CD14-positive monocyte (primary cell): ENCODE measurements around the gene COL13A1. TPM values are rescaled to one million over a fixed set of nuclear protein-coding genes. Genes with fewer than 3 reads are reported as not detected.

Experiments used
- DNase-seq, 3 donors: peaks; one replicate each; pipeline ENCODE4 v3.0.0-alpha.2; 2011 to 2022
- H2AFZ ChIP-seq: 2 replicates; pipeline ENCODE4 v1.6.0; 2012; ENCODE audit warnings: mild to moderate bottlenecking, low read depth, low read length, inconsistent platforms; ENCODE audit not compliant: insufficient read depth, poor library complexity, severe bottlenecking
- H3K27ac ChIP-seq, 2 donors: 1 replicate in 1 of 2; 2 replicates in 1 of 2; pipeline ENCODE4 v1.5.1; 2012 to 2013; ENCODE audit warnings: low read length in 2 of 2, control low read depth in 1 of 2, inconsistent platforms in 1 of 2, low read depth in 1 of 2, mild to moderate bottlenecking in 1 of 2
- H3K27me3 ChIP-seq, 2 donors: one replicate each; pipeline versions ENCODE4 v1.6.0 to v1.6.1; 2011 to 2013; ENCODE audit warnings: low read length in 2 of 2; ENCODE audit not compliant: control insufficient read depth in 2 of 2, insufficient read depth in 2 of 2
- H3K36me3 ChIP-seq, 2 donors: replicated peaks in 1 of 2; 1 replicate in 1 of 2; 2 replicates in 1 of 2; pipeline versions ENCODE4 v1.5.1 to v1.6.1; 2012 to 2013; ENCODE audit warnings: low read length in 2 of 2, control low read depth in 1 of 2, inconsistent platforms in 1 of 2, mild to moderate bottlenecking in 1 of 2; ENCODE audit not compliant: insufficient read depth in 2 of 2, control insufficient read depth in 1 of 2
- H3K4me1 ChIP-seq, 2 donors: 1 replicate in 1 of 2; 2 replicates in 1 of 2; pipeline versions ENCODE4 v1.5.1 to v1.6.1; 2012 to 2013; ENCODE audit warnings: low read length in 2 of 2, control low read depth in 1 of 2, inconsistent platforms in 1 of 2, mild to moderate bottlenecking in 1 of 2, moderate library complexity in 1 of 2; ENCODE audit not compliant: insufficient read depth in 2 of 2, control insufficient read depth in 1 of 2
- H3K4me2 ChIP-seq: replicated peaks from 2 replicates; pipeline ENCODE3; 2012; ENCODE audit warnings: low read length, moderate library complexity, mild to moderate bottlenecking; ENCODE audit not compliant: poor library complexity, severe bottlenecking; ENCODE audit errors: extremely low read depth
- H3K4me3 ChIP-seq, 3 experiments: fragments of 200-600 bp in 1 of 3; sonication (generic) in 1 of 3; replicated peaks in 1 of 3; 1 replicate in 2 of 3; 2 replicates in 1 of 3; pipeline ENCODE4 v1.5.1; 2011 to 2013; ENCODE audit warnings: low read length in 3 of 3, mild to moderate bottlenecking in 3 of 3, control low read depth in 2 of 3, low read depth in 2 of 3, inconsistent platforms in 1 of 3, moderate library complexity in 1 of 3
- H3K79me2 ChIP-seq: 2 replicates; pipeline ENCODE4 v1.6.0; 2012; ENCODE audit warnings: mild to moderate bottlenecking, control low read depth, inconsistent platforms, low read length, moderate library complexity; ENCODE audit not compliant: insufficient read depth
- H3K9ac ChIP-seq: 2 replicates; pipeline ENCODE4 v1.6.0; 2017; ENCODE audit warnings: low read length, mild to moderate bottlenecking; ENCODE audit not compliant: insufficient read depth, poor library complexity, severe bottlenecking
- H3K9me3 ChIP-seq, 2 donors: replicated peaks in 1 of 2; 1 replicate in 1 of 2; 2 replicates in 1 of 2; pipeline versions ENCODE4 v1.5.1 to v1.6.1; 2012 to 2013; ENCODE audit warnings: low read length in 2 of 2, control low read depth in 1 of 2; ENCODE audit not compliant: control insufficient read depth in 1 of 2, insufficient read depth in 1 of 2
- H4K20me1 ChIP-seq: 2 replicates; pipeline ENCODE4 v1.6.0; 2012; ENCODE audit warnings: mild to moderate bottlenecking, low read length, control low read depth, moderate library complexity; ENCODE audit not compliant: insufficient read depth
- H3K27ac Mint-ChIP-seq, 7 donors: one replicate each; pipeline ENCODE4 v1.8.0; 2020; ENCODE audit warnings: mild to moderate bottlenecking in 7 of 7, mixed read lengths in 7 of 7, moderate library complexity in 6 of 7, inconsistent platforms in 2 of 7
- H3K27me3 Mint-ChIP-seq, 3 donors: one replicate each; pipeline ENCODE4 v1.8.0; 2021 to 2022; ENCODE audit warnings: low read depth in 3 of 3, mild to moderate bottlenecking in 3 of 3, mixed read lengths in 3 of 3, moderate library complexity in 3 of 3, inconsistent platforms in 1 of 3
- H3K36me3 Mint-ChIP-seq, 2 donors: one replicate each; pipeline ENCODE4 v1.8.0; 2020; ENCODE audit warnings: mixed read lengths in 2 of 2, inconsistent platforms in 1 of 2, mild to moderate bottlenecking in 1 of 2
- H3K4me1 Mint-ChIP-seq: one replicate; pipeline ENCODE4 v1.8.0; 2020; ENCODE audit warnings: mild to moderate bottlenecking, mixed read lengths
- H3K4me3 Mint-ChIP-seq, 2 donors: one replicate each; pipeline ENCODE4 v1.8.0; 2020; ENCODE audit warnings: mild to moderate bottlenecking in 2 of 2, mixed read lengths in 2 of 2, moderate library complexity in 1 of 2
- H3K9me3 Mint-ChIP-seq, 7 donors: one replicate each; pipeline ENCODE4 v1.8.0; 2020 to 2022; ENCODE audit warnings: mixed read lengths in 7 of 7, mild to moderate bottlenecking in 6 of 7, moderate library complexity in 6 of 7, inconsistent platforms in 2 of 7
- WGBS: methylation state at CpG from one replicate; pipeline ENCODE4 v1.1.5; 2013; ENCODE audit warnings: missing lambda C conversion rate; ENCODE audit not compliant: insufficient coverage; 5-methylcytosine and 5-hydroxymethylcytosine counted together
- intact Hi-C, 2 donors: fragments of 100-400 bp; cut with micrococcal nuclease; formaldehyde crosslinking; loops; one replicate each; pipeline versions ENCODE4 v1.15.0 to v1.15.1; 2023
- polyA plus RNA-seq, 3 donors: library from polyadenylated mRNA; depleted of rRNA in 1 of 3; unstranded in 2 of 3; stranded (reverse) in 1 of 3; fragments of 300-500 nt in 2 of 3; fragments of >200 nt in 1 of 3; fragmentation: Illumina TruSeq in 2 of 3; gene quantifications; 1 replicate in 2 of 3; 2 replicates in 1 of 3; pipeline ENCODE4 v1.2.3, GENCODE V29; 2012 to 2021
- TF ChIP-seq, protein P1 (sequence below): fragments of 200-600 bp; IDR thresholded peaks from one replicate; pipeline ENCODE4 v1.8.0; 2022; ENCODE audit warnings: antibody characterized with exemption, mild to moderate bottlenecking

COL13A1 gene
- polyA plus RNA-seq, 3 donors = not detected

DNA sequence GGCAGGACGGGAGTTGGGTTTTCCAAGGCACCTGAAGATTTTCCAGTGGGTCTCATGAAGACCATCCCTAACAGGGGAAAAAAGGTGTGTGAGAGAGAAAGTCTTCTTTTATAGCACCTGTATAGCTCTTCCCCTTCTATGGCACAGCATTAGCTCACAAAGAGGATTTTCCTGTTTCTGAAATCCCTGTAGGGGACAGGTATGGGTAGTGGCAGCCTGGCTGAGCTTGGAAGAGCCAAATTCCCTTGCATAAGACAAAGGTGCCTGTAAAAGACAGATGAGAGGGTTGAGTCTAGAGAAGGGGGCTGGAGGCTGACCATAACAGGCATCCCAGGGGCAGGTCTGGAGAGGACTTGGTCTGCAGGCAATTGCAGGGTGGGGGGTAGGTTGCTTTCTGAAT, 63.7 kb downstream of the COL13A1 start:
- H3K9me3 ChIP-seq = no peaks in the 10 kb centered on the region
- H3K27me3 Mint-ChIP-seq = peaks cover 6 to 10% (median 8%) of the 10 kb centered on the region in 3 donors
- H3K36me3 Mint-ChIP-seq = no peaks in the 10 kb centered on the region
- intact Hi-C loops = no loop called here
- no peaks in the 10 kb centered on the region for H3K4me1 ChIP-seq
- no peak overlapping the region for H2AFZ ChIP-seq
- peak overlapping the region in 1 of 7 donors; percentile 47 for H3K27ac Mint-ChIP-seq
- H3K9ac ChIP-seq = no peak overlapping the region
- H3K9me3 Mint-ChIP-seq = peaks cover 0 to 1% (median 0%) of the 10 kb centered on the region in 7 donors
- TF ChIP-seq, protein P1, sequence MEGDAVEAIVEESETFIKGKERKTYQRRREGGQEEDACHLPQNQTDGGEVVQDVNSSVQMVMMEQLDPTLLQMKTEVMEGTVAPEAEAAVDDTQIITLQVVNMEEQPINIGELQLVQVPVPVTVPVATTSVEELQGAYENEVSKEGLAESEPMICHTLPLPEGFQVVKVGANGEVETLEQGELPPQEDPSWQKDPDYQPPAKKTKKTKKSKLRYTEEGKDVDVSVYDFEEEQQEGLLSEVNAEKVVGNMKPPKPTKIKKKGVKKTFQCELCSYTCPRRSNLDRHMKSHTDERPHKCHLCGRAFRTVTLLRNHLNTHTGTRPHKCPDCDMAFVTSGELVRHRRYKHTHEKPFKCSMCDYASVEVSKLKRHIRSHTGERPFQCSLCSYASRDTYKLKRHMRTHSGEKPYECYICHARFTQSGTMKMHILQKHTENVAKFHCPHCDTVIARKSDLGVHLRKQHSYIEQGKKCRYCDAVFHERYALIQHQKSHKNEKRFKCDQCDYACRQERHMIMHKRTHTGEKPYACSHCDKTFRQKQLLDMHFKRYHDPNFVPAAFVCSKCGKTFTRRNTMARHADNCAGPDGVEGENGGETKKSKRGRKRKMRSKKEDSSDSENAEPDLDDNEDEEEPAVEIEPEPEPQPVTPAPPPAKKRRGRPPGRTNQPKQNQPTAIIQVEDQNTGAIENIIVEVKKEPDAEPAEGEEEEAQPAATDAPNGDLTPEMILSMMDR = no peak
- DNase-seq = no peak
- no peak overlapping the region for H3K27ac ChIP-seq
- H3K4me2 ChIP-seq = no peak overlapping the region
- H3K4me1 Mint-ChIP-seq = no peaks in the 10 kb centered on the region
- no peaks in the 10 kb centered on the region for H4K20me1 ChIP-seq
- no CpG with 5 or more reads among the region's 1 CpG for WGBS
- H3K4me3 Mint-ChIP-seq = no peak overlapping the region
- no peak overlapping the region for H3K4me3 ChIP-seq
- no peaks in the 10 kb centered on the region for H3K36me3 ChIP-seq
- no peaks in the 10 kb centered on the region for H3K27me3 ChIP-seq
- H3K79me2 ChIP-seq = no peaks in the 10 kb centered on the region

DNA sequence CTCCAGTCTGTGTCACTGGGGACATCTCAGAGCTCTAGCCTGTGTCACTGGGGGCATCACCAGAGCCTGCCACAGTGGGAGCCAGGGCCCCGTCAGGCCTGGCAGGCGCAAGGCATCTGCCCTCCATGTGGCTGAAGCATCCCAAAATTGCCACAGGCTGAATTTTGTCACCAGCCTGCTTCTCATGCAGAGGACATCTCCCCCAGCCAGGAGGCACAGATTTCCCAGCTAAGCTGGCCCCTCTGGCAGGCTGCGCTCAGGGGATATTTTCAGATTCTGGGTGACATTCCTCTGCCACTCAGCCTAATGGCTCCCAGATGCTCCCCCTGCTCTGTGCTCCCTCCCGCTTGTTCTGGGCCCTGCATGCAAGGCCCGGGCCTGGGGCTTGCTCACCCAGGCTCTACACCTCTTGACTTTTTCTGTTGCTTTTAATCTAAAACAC, 64.6 kb downstream of the COL13A1 start:
- no peak overlapping the region for H3K4me2 ChIP-seq
- DNase-seq = no peak
- peak overlapping the region in 1 of 7 donors; percentile 8 for H3K27ac Mint-ChIP-seq
- TF ChIP-seq, protein P1 = no peak
- no peaks in the 10 kb centered on the region for H3K4me1 ChIP-seq
- WGBS = 80% methylated on average over 5 of the region's 5 CpGs
- no peaks in the 10 kb centered on the region for H3K9me3 ChIP-seq
- peak overlapping the region in 1 of 2 donors; percentile 35 for H3K4me3 Mint-ChIP-seq
- no peaks in the 10 kb centered on the region for H4K20me1 ChIP-seq
- no peaks in the 10 kb centered on the region for H3K36me3 Mint-ChIP-seq
- H3K36me3 ChIP-seq = no peaks in the 10 kb centered on the region
- no peak overlapping the region for H3K4me3 ChIP-seq
- no peak overlapping the region for H3K9ac ChIP-seq
- H2AFZ ChIP-seq = no peak overlapping the region
- H3K27ac ChIP-seq = no peak overlapping the region
- no peaks in the 10 kb centered on the region for H3K27me3 ChIP-seq
- intact Hi-C loops = no loop called here
- peaks cover 0 to 1% (median 0%) of the 10 kb centered on the region in 7 donors for H3K9me3 Mint-ChIP-seq
- H3K4me1 Mint-ChIP-seq = no peaks in the 10 kb centered on the region
- peaks cover 4 to 8% (median 6%) of the 10 kb centered on the region in 3 donors for H3K27me3 Mint-ChIP-seq
- H3K79me2 ChIP-seq = no peaks in the 10 kb centered on the region
